ENCODE measurements around the gene SPTSSA. TPM values are rescaled to one million over a fixed set of nuclear protein-coding genes. Genes with fewer than 3 reads are reported as not detected.

Gene SPTSSA
- total RNA-seq, 4 donors from 2014 or later, result 4.8 to 45.7 (median 28.4) TPM

- Histone ChIP-seq H3K4me3 (no peak overlapping the region), H3K9me3 (peaks cover 5 to 12% of the 10 kb centered on the region in 2 donors), H3K27ac (no peak overlapping the region), H3K36me3 (no peaks in the 10 kb centered on the region), H3K27me3 (no peaks in the 10 kb centered on the region), H3K4me1 (no peaks in the 10 kb centered on the region)
- 96% methylated on average over 2 of the region's 2 CpGs; no CpG with 5 or more reads in 1 of the 2 donors for WGBS, 2 donors (ENCODE audit: low coverage in 1 of 2)
- no peak for TF ChIP-seq POLR2A (IDR thresholded peaks at IDR 0.05)
- TF ChIP-seq, protein P1, sequence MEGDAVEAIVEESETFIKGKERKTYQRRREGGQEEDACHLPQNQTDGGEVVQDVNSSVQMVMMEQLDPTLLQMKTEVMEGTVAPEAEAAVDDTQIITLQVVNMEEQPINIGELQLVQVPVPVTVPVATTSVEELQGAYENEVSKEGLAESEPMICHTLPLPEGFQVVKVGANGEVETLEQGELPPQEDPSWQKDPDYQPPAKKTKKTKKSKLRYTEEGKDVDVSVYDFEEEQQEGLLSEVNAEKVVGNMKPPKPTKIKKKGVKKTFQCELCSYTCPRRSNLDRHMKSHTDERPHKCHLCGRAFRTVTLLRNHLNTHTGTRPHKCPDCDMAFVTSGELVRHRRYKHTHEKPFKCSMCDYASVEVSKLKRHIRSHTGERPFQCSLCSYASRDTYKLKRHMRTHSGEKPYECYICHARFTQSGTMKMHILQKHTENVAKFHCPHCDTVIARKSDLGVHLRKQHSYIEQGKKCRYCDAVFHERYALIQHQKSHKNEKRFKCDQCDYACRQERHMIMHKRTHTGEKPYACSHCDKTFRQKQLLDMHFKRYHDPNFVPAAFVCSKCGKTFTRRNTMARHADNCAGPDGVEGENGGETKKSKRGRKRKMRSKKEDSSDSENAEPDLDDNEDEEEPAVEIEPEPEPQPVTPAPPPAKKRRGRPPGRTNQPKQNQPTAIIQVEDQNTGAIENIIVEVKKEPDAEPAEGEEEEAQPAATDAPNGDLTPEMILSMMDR (IDR thresholded peaks at IDR 0.05), result no peak
- no peak for TF ChIP-seq EP300 (IDR thresholded peaks at IDR 0.05; ENCODE audit: low read depth)
- TF ChIP-seq POLR2AphosphoS5 (IDR thresholded peaks at IDR 0.05), result no peak
- DNase-seq, result no peak
- intact Hi-C loops (cut with DNase I; ENCODE audit: low total_unique reads) (no loop called here), in situ Hi-C loops (cut with MboI; ENCODE audit: low pct_ligation_motif_present in 1 of 4, low pct_unique_long_range_greater_than_20kb in 1 of 4, low sequenced_read_pairs in 3 of 4) (no loop called here)
These were observed 52.3 kb downstream of the SPTSSA start for GRCh38 chr14:34409721-34410120.

DNA sequence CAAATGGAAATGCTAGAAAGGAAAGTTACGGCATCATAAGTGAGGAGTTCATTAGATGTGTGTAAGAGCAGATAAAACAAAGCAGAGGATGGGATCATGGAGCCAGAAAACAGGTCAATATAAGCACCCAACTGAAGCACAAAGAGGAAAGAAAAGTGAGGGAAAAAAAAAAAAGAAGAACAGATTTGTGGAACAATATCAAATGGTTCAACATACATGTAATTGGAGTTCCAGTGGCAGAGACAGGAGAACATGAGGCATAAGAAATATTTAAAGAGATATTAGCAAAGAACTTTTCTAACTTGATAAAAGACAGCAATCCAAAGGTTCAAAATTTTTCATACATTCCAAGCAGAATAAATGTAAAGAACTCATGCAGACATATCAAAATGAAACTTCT lies 54.1 kb downstream of the SPTSSA start:
- Histone ChIP-seq H3K36me3 (no peaks in the 10 kb centered on the region), H3K27ac (no peak overlapping the region), H3K27me3 (no peaks in the 10 kb centered on the region), H3K4me1 (no peaks in the 10 kb centered on the region), H3K9me3 (peaks cover 5 to 12% of the 10 kb centered on the region in 2 donors), H3K4me3 (no peak overlapping the region)
- no peak for DNase-seq
- TF ChIP-seq, protein P1 (IDR thresholded peaks at IDR 0.05), result no peak
- TF ChIP-seq POLR2AphosphoS5 (IDR thresholded peaks at IDR 0.05) (no peak), EP300 (IDR thresholded peaks at IDR 0.05; ENCODE audit: low read depth) (no peak), POLR2A (IDR thresholded peaks at IDR 0.05) (no peak)
- intact Hi-C loops (cut with DNase I; ENCODE audit: low total_unique reads), result no loop called here
- in situ Hi-C loops (cut with MboI; ENCODE audit: low pct_ligation_motif_present in 1 of 4, low pct_unique_long_range_greater_than_20kb in 1 of 4, low sequenced_read_pairs in 3 of 4), result no loop called here
- 93 to 100% methylated on average over 1 of the region's 1 CpG for WGBS, 2 donors (ENCODE audit: low coverage in 1 of 2)

DNA sequence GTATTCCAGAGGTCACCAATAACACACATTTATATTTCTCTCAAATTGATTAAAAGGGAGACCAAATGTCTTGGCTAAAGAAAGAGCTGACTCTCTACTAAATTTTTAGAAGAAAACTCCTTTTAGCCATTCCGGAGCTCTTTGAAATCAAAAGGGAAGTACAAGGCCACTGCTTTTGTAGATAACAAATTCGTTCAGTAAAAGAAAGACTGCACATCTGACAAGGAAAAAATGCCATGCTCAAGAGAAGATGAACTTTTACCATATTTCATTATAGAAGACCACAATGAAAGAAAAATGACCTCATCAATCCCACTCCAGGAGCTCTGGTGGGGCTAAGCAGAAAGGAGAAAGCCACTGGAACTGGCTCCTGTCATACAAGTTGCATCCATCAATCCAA lies 57.6 kb downstream of the SPTSSA start:
- in situ Hi-C loops (cut with MboI; ENCODE audit: low pct_ligation_motif_present in 1 of 4, low pct_unique_long_range_greater_than_20kb in 1 of 4, low sequenced_read_pairs in 3 of 4), result no loop called here
- Histone ChIP-seq H3K27ac (no peak overlapping the region), H3K27me3 (no peaks in the 10 kb centered on the region), H3K36me3 (no peaks in the 10 kb centered on the region), H3K4me1 (no peaks in the 10 kb centered on the region), H3K4me3 (no peak overlapping the region), H3K9me3 (peaks cover 4 to 5% of the 10 kb centered on the region in 2 donors)
- 47 to 53% methylated on average over 2 of the region's 2 CpGs for WGBS, 2 donors (ENCODE audit: low coverage in 1 of 2)
- TF ChIP-seq POLR2AphosphoS5 (IDR thresholded peaks at IDR 0.05) (no peak), EP300 (IDR thresholded peaks at IDR 0.05; ENCODE audit: low read depth) (no peak), POLR2A (IDR thresholded peaks at IDR 0.05) (no peak)
- TF ChIP-seq, protein P1 (IDR thresholded peaks at IDR 0.05), result no peak
- intact Hi-C loops (cut with DNase I; ENCODE audit: low total_unique reads), result no loop called here
- no peak for DNase-seq

DNA sequence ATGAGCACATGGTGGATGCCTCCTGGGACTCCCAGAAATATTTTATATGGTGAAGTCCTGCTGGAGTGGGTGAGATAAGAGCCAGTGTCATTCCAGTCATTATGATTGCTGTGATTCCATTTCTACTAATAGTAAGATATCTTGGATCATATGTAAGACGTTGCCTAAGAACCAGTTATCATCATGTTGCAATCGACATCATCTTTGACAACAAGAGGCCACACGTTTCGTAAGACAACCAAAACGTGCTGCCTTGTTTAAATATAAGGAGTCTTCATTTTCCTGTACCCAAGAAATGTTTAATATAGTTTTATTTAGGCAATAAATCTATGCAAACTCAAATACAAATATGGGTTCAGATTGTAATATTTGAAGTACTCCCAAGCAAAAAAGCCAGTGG lies 58.4 kb downstream of the SPTSSA start:
- Histone ChIP-seq H3K4me3 (no peak overlapping the region), H3K27ac (no peak overlapping the region), H3K4me1 (no peaks in the 10 kb centered on the region), H3K36me3 (no peaks in the 10 kb centered on the region), H3K27me3 (no peaks in the 10 kb centered on the region), H3K9me3 (peaks cover 4 to 5% of the 10 kb centered on the region in 2 donors)
- 47 to 48% methylated on average over 5 of the region's 5 CpGs for WGBS, 2 donors (ENCODE audit: low coverage in 1 of 2)
- intact Hi-C loops (cut with DNase I; ENCODE audit: low total_unique reads) (no loop called here), in situ Hi-C loops (cut with MboI; ENCODE audit: low pct_ligation_motif_present in 1 of 4, low pct_unique_long_range_greater_than_20kb in 1 of 4, low sequenced_read_pairs in 3 of 4) (no loop called here)
- DNase-seq, result no peak
- no peak for TF ChIP-seq POLR2AphosphoS5 (IDR thresholded peaks at IDR 0.05)
- no peak for TF ChIP-seq POLR2A (IDR thresholded peaks at IDR 0.05)
- no peak for TF ChIP-seq EP300 (IDR thresholded peaks at IDR 0.05; ENCODE audit: low read depth)
- TF ChIP-seq, protein P1 (IDR thresholded peaks at IDR 0.05), result no peak
